Activated T-helper 17 cell treated with anti-CD3 and anti-CD28 coated beads, Interleukin-2, amount 50 U/mL, for 72 hours (primary cell): ENCODE results near the gene EBF3. TPM values are rescaled to one million over a fixed set of nuclear protein-coding genes. Genes with fewer than 3 reads are reported as not detected.

Source experiments
- ATAC-seq: fragments of 150-1000 bp; cut with Tn5 transposase; replicated peaks from 2 replicates; pipeline ENCODE4 v1.10.0; 2021; ENCODE audit warnings: mild to moderate bottlenecking, moderate library complexity
- H3K27ac Mint-ChIP-seq: one replicate; pipeline ENCODE4 v1.8.0; 2022; ENCODE audit warnings: mixed read lengths
- H3K27me3 Mint-ChIP-seq: one replicate; pipeline ENCODE4 v1.8.0; 2022; ENCODE audit warnings: mixed read lengths
- H3K36me3 Mint-ChIP-seq: one replicate; pipeline ENCODE4 v1.8.0; 2022; ENCODE audit warnings: low read depth, mild to moderate bottlenecking, mixed read lengths
- H3K4me1 Mint-ChIP-seq: one replicate; pipeline ENCODE4 v1.8.0; 2022; ENCODE audit warnings: mixed read lengths
- H3K4me3 Mint-ChIP-seq: one replicate; pipeline ENCODE4 v1.8.0; 2022; ENCODE audit warnings: mild to moderate bottlenecking, mixed read lengths
- H3K9me3 Mint-ChIP-seq: one replicate; pipeline ENCODE4 v1.8.0; 2022; ENCODE audit warnings: mixed read lengths
- total RNA-seq, 2 donors: library from RNA; stranded (reverse); gene quantifications; one replicate each; pipeline ENCODE4 v1.2.3, GENCODE V29; 2022

The EBF3 gene
- total RNA-seq, 2 donors from 2014 or later, result not detected

- Mint-ChIP-seq H3K27me3 (peaks cover 5% of the 10 kb centered on the region), H3K4me1 (no peaks in the 10 kb centered on the region), H3K36me3 (no peaks in the 10 kb centered on the region), H3K4me3 (no peak overlapping the region), H3K9me3 (no peaks in the 10 kb centered on the region), H3K27ac (no peak overlapping the region)
- ATAC-seq, result no peak
Observed at GRCh38 chr10:129846991-129847391, 117.1 kb downstream of the EBF3 start.

- Mint-ChIP-seq H3K4me3 (no peak overlapping the region), H3K4me1 (no peaks in the 10 kb centered on the region), H3K9me3 (no peaks in the 10 kb centered on the region), H3K27me3 (peaks cover 5% of the 10 kb centered on the region), H3K27ac (no peak overlapping the region), H3K36me3 (no peaks in the 10 kb centered on the region)
- no peak for ATAC-seq
Observed at GRCh38 chr10:129845111-129845753, 118.8 kb downstream of the EBF3 start.

DNA sequence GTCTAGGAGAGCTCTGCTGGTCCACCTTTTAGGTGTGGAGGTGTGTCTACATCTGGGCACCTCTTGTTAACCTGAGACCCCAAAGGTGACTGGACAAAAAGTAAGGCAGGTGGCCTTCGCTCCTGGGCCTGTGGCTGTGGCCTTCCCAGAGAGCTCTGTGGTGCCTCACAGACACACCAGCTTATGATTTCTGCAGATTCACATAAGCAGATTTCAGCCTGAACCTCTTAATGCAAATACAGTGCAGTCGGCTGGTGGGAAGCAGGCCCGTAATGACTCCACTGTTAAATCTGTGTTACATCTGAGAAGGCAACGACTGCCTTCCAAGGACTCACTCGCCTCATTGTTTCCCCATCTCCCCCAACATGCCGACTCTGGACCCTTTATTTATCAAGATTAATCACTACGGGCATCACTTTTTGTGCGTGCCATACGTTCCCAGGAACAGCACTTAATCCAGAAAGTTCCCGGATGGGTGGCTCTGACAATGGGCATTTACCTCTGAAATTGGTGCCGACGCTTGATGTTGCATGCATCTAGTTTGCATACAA lies 119.8 kb downstream of the EBF3 start:
- Mint-ChIP-seq H3K4me3 (no peak overlapping the region), H3K36me3 (no peaks in the 10 kb centered on the region), H3K27ac (no peak overlapping the region), H3K4me1 (no peaks in the 10 kb centered on the region), H3K9me3 (no peaks in the 10 kb centered on the region), H3K27me3 (peaks cover 5% of the 10 kb centered on the region)
- no peak for ATAC-seq

- no peaks in the 10 kb centered on the region for H3K9me3 Mint-ChIP-seq
- ATAC-seq, result no peak
Observed at GRCh38 chr10:129843702-129844101, 120.4 kb downstream of the EBF3 start.

GRCh38 chr10:129843131-129843541 lies 120.9 kb downstream of the EBF3 start:
- no peak for ATAC-seq
- Mint-ChIP-seq H3K4me1 (no peaks in the 10 kb centered on the region), H3K27me3 (peaks cover 5% of the 10 kb centered on the region), H3K27ac (no peak overlapping the region), H3K9me3 (no peaks in the 10 kb centered on the region), H3K36me3 (no peaks in the 10 kb centered on the region), H3K4me3 (no peak overlapping the region)

More at GRCh38 chr10:129843702-129844101, 120.4 kb downstream of the EBF3 start:
- Mint-ChIP-seq H3K4me1 (no peaks in the 10 kb centered on the region), H3K4me3 (no peak overlapping the region), H3K27ac (no peak overlapping the region), H3K27me3 (peaks cover 5% of the 10 kb centered on the region), H3K36me3 (no peaks in the 10 kb centered on the region)

DNA sequence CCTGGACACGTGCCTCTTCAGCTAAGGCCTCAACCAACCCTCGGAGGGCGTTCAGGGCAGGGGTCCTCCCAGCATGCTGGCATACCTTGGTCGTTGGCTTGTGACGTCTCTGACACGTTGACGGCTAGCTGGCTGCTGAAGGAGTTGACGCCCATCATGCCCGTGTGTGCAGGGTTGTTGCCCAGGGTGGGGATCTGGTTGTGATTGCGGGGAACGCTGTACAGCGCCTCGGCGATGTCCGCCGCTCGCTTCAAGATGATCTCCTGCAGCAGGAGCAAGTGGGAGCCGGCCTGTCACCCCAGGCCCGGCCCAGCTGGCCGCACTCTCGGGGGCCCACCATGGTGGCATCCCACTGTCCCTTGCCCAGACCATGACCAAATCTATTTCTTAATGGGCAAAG lies 122.0 kb downstream of the EBF3 start:
- Mint-ChIP-seq H3K36me3 (no peaks in the 10 kb centered on the region), H3K27ac (no peak overlapping the region), H3K9me3 (no peaks in the 10 kb centered on the region), H3K4me3 (no peak overlapping the region), H3K4me1 (no peaks in the 10 kb centered on the region), H3K27me3 (peaks cover 5% of the 10 kb centered on the region)
- no peak for ATAC-seq

DNA sequence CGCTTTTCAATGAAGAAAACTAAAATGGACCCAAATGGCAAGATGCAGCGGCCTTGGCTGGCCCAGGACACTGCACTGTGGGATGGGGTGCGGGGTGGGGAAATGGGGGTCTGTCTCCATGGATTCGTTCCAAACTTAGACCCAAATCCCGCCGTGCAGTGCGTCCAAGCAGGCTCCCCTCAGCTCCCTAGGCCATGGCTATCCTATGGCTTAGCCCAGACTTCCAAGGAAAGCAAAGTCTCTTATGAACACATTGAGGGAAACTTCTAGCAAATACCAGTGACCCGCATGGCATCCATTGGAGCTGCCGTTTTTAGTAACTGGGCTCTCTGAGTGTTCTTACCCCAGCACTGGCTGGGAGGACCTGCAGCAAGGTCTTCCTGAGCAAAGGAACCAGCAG lies 122.5 kb downstream of the EBF3 start:
- Mint-ChIP-seq H3K9me3 (no peaks in the 10 kb centered on the region), H3K4me3 (no peak overlapping the region), H3K27ac (no peak overlapping the region), H3K36me3 (no peaks in the 10 kb centered on the region), H3K4me1 (no peaks in the 10 kb centered on the region), H3K27me3 (peaks cover 5% of the 10 kb centered on the region)
- ATAC-seq, result no peak

DNA sequence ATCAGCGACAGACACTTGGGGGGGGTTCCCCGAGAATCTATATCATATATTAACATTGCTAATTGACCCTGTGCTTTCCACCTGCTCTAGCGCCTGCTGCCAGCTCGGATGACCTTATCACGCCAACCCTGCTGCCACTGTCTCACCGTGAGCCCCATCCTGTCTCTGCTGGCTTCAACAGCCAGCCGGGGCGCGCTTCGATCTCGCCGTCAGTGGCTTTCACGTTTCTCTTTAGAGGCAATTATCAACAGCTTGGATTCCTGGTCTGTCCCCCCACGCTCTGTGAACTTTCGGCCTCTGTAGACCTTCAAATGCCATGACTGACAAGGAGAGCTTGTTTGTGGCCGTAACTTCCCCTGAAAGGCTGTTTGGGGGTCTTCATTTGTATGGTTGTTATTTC lies 123.0 kb downstream of the EBF3 start:
- Mint-ChIP-seq H3K36me3 (no peaks in the 10 kb centered on the region), H3K27me3 (no peaks in the 10 kb centered on the region), H3K9me3 (no peaks in the 10 kb centered on the region), H3K27ac (no peak overlapping the region), H3K4me3 (no peak overlapping the region), H3K4me1 (no peaks in the 10 kb centered on the region)
- no peak for ATAC-seq

GRCh38 chr10:129840196-129840590 lies 123.9 kb downstream of the EBF3 start:
- Mint-ChIP-seq H3K36me3 (no peaks in the 10 kb centered on the region), H3K9me3 (no peaks in the 10 kb centered on the region), H3K4me3 (no peak overlapping the region), H3K4me1 (no peaks in the 10 kb centered on the region), H3K27me3 (no peaks in the 10 kb centered on the region), H3K27ac (no peak overlapping the region)
- ATAC-seq, result no peak

DNA sequence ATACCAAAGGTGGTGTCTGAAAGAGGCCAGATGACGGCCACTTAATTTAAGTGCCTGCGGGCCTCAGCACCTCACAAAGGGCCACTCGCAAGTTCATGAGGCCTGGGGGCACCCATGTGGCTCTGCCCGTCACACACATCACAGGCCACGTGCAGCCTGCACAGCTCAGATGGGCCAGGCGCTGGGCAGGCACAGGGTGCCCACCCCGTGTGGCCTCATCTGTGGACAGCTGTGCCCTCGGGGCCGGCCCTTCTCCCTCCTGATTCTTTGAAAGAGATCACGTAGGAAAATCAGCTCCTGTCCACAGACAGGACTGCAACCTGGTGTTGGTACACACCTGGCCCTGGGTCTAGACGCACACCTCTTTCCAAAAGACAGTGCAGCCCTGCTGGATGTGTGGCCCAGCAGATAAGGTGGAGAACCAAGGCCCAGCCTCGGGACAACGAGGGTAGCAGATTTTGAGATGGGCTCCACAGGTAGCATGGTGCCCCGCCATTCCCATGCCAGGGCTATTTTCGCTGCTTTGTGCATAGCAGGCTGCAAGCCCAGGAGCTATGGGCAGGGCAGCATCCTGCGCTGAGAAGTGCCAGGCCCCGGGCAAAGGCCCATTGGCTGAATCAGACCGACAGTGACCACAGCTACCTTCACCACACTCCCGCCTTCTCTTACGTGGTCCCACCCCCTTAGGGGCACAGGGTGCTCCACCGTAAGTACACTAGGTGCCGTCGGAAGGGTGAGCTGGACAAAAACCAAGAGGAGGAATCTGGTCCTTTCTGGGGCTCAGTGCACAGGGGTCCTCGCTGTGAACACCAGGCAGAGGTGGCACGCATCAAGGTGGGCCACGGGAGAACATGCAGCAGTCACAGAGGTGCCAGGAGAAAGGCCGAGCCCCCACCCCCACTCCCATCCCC lies 124.5 kb downstream of the EBF3 start:
- H3K27me3 Mint-ChIP-seq, result no peaks in the 10 kb centered on the region
- H3K27ac Mint-ChIP-seq, result no peak overlapping the region
- no peaks in the 10 kb centered on the region for H3K9me3 Mint-ChIP-seq
- ATAC-seq, result no peak
- H3K4me1 Mint-ChIP-seq, result no peaks in the 10 kb centered on the region
- no peaks in the 10 kb centered on the region for H3K36me3 Mint-ChIP-seq
- no peak overlapping the region for H3K4me3 Mint-ChIP-seq

GRCh38 chr10:129838794-129839193 lies 125.3 kb downstream of the EBF3 start:
- H3K9me3 Mint-ChIP-seq, result no peaks in the 10 kb centered on the region
- no peak for ATAC-seq

GRCh38 chr10:129837909-129838582 lies 126.0 kb downstream of the EBF3 start:
- ATAC-seq, result no peak
- Mint-ChIP-seq H3K4me3 (no peak overlapping the region), H3K27me3 (no peaks in the 10 kb centered on the region), H3K9me3 (no peaks in the 10 kb centered on the region), H3K27ac (no peak overlapping the region), H3K4me1 (no peaks in the 10 kb centered on the region), H3K36me3 (no peaks in the 10 kb centered on the region)

More at GRCh38 chr10:129838794-129839193, 125.3 kb downstream of the EBF3 start:
- Mint-ChIP-seq H3K36me3 (no peaks in the 10 kb centered on the region), H3K27me3 (no peaks in the 10 kb centered on the region), H3K4me1 (no peaks in the 10 kb centered on the region), H3K4me3 (no peak overlapping the region), H3K27ac (no peak overlapping the region)

- no peak overlapping the region for H3K4me3 Mint-ChIP-seq
- H3K36me3 Mint-ChIP-seq, result no peaks in the 10 kb centered on the region
- no peaks in the 10 kb centered on the region for H3K27me3 Mint-ChIP-seq
- H3K9me3 Mint-ChIP-seq, result no peaks in the 10 kb centered on the region
- H3K4me1 Mint-ChIP-seq, result no peaks in the 10 kb centered on the region
- no peak overlapping the region for H3K27ac Mint-ChIP-seq
- ATAC-seq, result no peak
Observed at GRCh38 chr10:129836253-129836652, 127.8 kb downstream of the EBF3 start.

GRCh38 chr10:129833994-129834739 lies 129.9 kb downstream of the EBF3 start:
- Mint-ChIP-seq H3K27ac (no peak overlapping the region), H3K4me1 (no peaks in the 10 kb centered on the region), H3K4me3 (no peak overlapping the region), H3K36me3 (no peaks in the 10 kb centered on the region), H3K27me3 (no peaks in the 10 kb centered on the region), H3K9me3 (no peaks in the 10 kb centered on the region)
- ATAC-seq, result no peak
